Measurements from ENCODE around the gene SMG1.

DNA sequence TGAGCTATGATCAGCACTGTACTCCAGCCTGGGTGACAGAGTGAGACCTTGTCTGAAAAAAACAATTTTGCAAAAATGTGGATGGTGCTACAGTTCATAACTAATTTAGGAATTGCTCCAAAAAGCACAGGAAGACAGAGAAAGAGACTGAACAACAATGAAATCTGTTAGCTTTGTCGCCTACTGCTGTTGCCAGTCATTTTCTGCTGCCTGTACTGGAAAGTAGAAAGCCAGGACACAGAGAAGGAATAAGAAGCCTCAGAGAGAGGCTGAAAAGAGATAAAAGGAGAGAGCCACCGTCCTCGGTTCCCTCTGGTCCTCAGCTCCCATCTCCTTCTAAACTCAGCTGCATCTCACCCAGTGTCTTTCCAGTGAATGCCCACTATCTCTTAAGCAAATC is 48.9 kb upstream of the SMG1 start:
- TF ChIP-seq, protein P1, sequence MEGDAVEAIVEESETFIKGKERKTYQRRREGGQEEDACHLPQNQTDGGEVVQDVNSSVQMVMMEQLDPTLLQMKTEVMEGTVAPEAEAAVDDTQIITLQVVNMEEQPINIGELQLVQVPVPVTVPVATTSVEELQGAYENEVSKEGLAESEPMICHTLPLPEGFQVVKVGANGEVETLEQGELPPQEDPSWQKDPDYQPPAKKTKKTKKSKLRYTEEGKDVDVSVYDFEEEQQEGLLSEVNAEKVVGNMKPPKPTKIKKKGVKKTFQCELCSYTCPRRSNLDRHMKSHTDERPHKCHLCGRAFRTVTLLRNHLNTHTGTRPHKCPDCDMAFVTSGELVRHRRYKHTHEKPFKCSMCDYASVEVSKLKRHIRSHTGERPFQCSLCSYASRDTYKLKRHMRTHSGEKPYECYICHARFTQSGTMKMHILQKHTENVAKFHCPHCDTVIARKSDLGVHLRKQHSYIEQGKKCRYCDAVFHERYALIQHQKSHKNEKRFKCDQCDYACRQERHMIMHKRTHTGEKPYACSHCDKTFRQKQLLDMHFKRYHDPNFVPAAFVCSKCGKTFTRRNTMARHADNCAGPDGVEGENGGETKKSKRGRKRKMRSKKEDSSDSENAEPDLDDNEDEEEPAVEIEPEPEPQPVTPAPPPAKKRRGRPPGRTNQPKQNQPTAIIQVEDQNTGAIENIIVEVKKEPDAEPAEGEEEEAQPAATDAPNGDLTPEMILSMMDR (IDR thresholded peaks at IDR 0.05) = no peak
- TF ChIP-seq POLR2A (IDR thresholded peaks at IDR 0.05) = no peak

Measured in uterus (tissue), 2 donors.